H9 (cell line): Measurements from ENCODE around the gene MRPL44. TPM values are rescaled to one million over a fixed set of nuclear protein-coding genes. Genes with fewer than 3 reads are reported as not detected.

Experiments used
- DNase-seq: peaks from one replicate; pipeline ENCODE4 v3.0.0-alpha.2; 2017
- H2AFZ ChIP-seq: one replicate; pipeline ENCODE4 v1.6.1; 2013; ENCODE audit warnings: mild to moderate bottlenecking, low read length, control low read depth, moderate library complexity
- H2AK5ac ChIP-seq: 2 replicates; pipeline ENCODE4 v1.6.1; 2013; ENCODE audit warnings: low read length, control low read depth, mixed read lengths; ENCODE audit not compliant: insufficient read length
- H2BK120ac ChIP-seq: one replicate; pipeline ENCODE4 v1.6.1; 2013; ENCODE audit warnings: low read depth, mild to moderate bottlenecking, low read length, control low read depth, inconsistent platforms; ENCODE audit not compliant: poor library complexity, severe bottlenecking
- H2BK12ac ChIP-seq: 2 replicates; pipeline ENCODE4 v1.6.1; 2013; ENCODE audit warnings: low read length, control low read depth, mixed read lengths, low read depth; ENCODE audit not compliant: insufficient read length
- H2BK15ac ChIP-seq: 2 replicates; pipeline ENCODE4 v1.6.1; 2013; ENCODE audit warnings: low read depth, low read length, control low read depth
- H2BK20ac ChIP-seq: one replicate; pipeline ENCODE4 v1.6.1; 2013; ENCODE audit warnings: low read depth, mild to moderate bottlenecking, low read length, control low read depth, inconsistent platforms; ENCODE audit not compliant: poor library complexity, severe bottlenecking
- H2BK5ac ChIP-seq: 2 replicates; pipeline ENCODE4 v1.6.1; 2013; ENCODE audit warnings: low read length, control low read depth, mixed read lengths; ENCODE audit not compliant: insufficient read length
- H3K14ac ChIP-seq: 2 replicates; pipeline ENCODE4 v1.6.1; 2013; ENCODE audit warnings: low read length, control low read depth; ENCODE audit not compliant: insufficient read depth
- H3K18ac ChIP-seq: 2 replicates; pipeline ENCODE4 v1.6.1; 2013; ENCODE audit warnings: low read depth, mild to moderate bottlenecking, mixed read lengths, low read length, control low read depth; ENCODE audit not compliant: insufficient read length
- H3K23ac ChIP-seq: 2 replicates; pipeline ENCODE4 v1.6.1; 2013; ENCODE audit warnings: low read length, control low read depth, mixed read lengths, low read depth; ENCODE audit not compliant: insufficient read length
- H3K23me2 ChIP-seq: 2 replicates; pipeline ENCODE4 v1.6.1; 2013; ENCODE audit warnings: low read depth, mild to moderate bottlenecking, mixed read lengths, low read length, control low read depth; ENCODE audit not compliant: insufficient read length, poor library complexity, severe bottlenecking
- H3K27ac ChIP-seq: 2 replicates; pipeline ENCODE4 v1.5.1; 2013; ENCODE audit warnings: low read length, control low read depth, mixed read lengths, low read depth; ENCODE audit not compliant: insufficient read length
- H3K27me3 ChIP-seq: 2 replicates; pipeline ENCODE4 v1.6.1; 2013; ENCODE audit warnings: low read length, control low read depth, inconsistent platforms; ENCODE audit not compliant: insufficient read depth
- H3K4ac ChIP-seq: 2 replicates; pipeline ENCODE4 v1.6.1; 2013; ENCODE audit warnings: low read depth, mild to moderate bottlenecking, control low read depth, inconsistent platforms, low read length, moderate library complexity
- H3K4me1 ChIP-seq: 2 replicates; pipeline ENCODE4 v1.6.1; 2013; ENCODE audit warnings: low read length, control low read depth, inconsistent platforms; ENCODE audit not compliant: insufficient read depth
- H3K4me2 ChIP-seq: 2 replicates; pipeline ENCODE4 v1.6.1; 2013; ENCODE audit warnings: low read length, control low read depth, mixed read lengths; ENCODE audit not compliant: insufficient read length, insufficient read depth
- H3K56ac ChIP-seq: 2 replicates; pipeline ENCODE4 v1.6.1; 2013; ENCODE audit warnings: low read depth, mild to moderate bottlenecking, mixed read lengths, low read length, control low read depth; ENCODE audit not compliant: insufficient read length
- H3K79me1 ChIP-seq: 2 replicates; pipeline ENCODE4 v1.6.1; 2013; ENCODE audit warnings: low read depth, mild to moderate bottlenecking, moderate library complexity, low read length, control low read depth, inconsistent platforms; ENCODE audit not compliant: insufficient read depth, poor library complexity, severe bottlenecking
- H3K79me2 ChIP-seq: 2 replicates; pipeline ENCODE4 v1.6.1; 2013; ENCODE audit warnings: low read length, control low read depth, inconsistent platforms; ENCODE audit not compliant: insufficient read depth
- H3K9ac ChIP-seq: 2 replicates; pipeline ENCODE4 v1.6.1; 2013; ENCODE audit warnings: low read length, control low read depth, mixed read lengths; ENCODE audit not compliant: insufficient read length; ENCODE audit errors: extremely low read depth
- H3K9me3 ChIP-seq: one replicate; pipeline ENCODE4 v1.6.1; 2013; ENCODE audit warnings: low read depth, low read length, inconsistent platforms; ENCODE audit not compliant: control insufficient read depth
- H3T11ph ChIP-seq: one replicate; pipeline ENCODE4 v1.6.1; 2013; ENCODE audit warnings: mild to moderate bottlenecking, low read length, control low read depth, inconsistent platforms
- H4K20me1 ChIP-seq: one replicate; pipeline ENCODE4 v1.6.1; 2013; ENCODE audit not compliant: control insufficient read depth, insufficient read length, insufficient read depth
- H4K5ac ChIP-seq: 2 replicates; pipeline ENCODE4 v1.6.1; 2013; ENCODE audit warnings: low read depth, mild to moderate bottlenecking, mixed read lengths, low read length, control low read depth; ENCODE audit not compliant: insufficient read length
- H4K8ac ChIP-seq: replicated peaks from 2 replicates; pipeline ENCODE4 v1.6.1; 2013; ENCODE audit warnings: low read length, control low read depth, mixed read lengths, low read depth; ENCODE audit not compliant: insufficient read length
- H4K91ac ChIP-seq: 2 replicates; pipeline ENCODE4 v1.6.1; 2013; ENCODE audit warnings: low read depth, mild to moderate bottlenecking, moderate library complexity, mixed read lengths, low read length, control low read depth; ENCODE audit not compliant: insufficient read length
- H3K27ac Mint-ChIP-seq, 3 experiments: 2 replicates in 2 of 3; 3 replicates in 1 of 3; pipeline ENCODE4 v1.8.0; 2020 to 2021; ENCODE audit warnings: mixed read lengths in 3 of 3, mild to moderate bottlenecking in 1 of 3, moderate library complexity in 1 of 3
- H3K27me3 Mint-ChIP-seq: 2 replicates; pipeline ENCODE4 v1.8.0; 2021; ENCODE audit warnings: low read depth, mild to moderate bottlenecking, moderate library complexity, mixed read lengths
- H3K36me3 Mint-ChIP-seq, 3 experiments: 2 replicates in 2 of 3; 3 replicates in 1 of 3; pipeline ENCODE4 v1.8.0; 2020 to 2021; ENCODE audit warnings: low read depth in 3 of 3, mixed read lengths in 3 of 3; ENCODE audit not compliant: insufficient read depth in 1 of 3
- H3K4me1 Mint-ChIP-seq, 2 experiments: 2 replicates each; pipeline ENCODE4 v1.8.0; 2020; ENCODE audit warnings: mixed read lengths in 2 of 2
- H3K4me3 Mint-ChIP-seq, 2 experiments: 2 replicates in 1 of 2; 3 replicates in 1 of 2; pipeline ENCODE4 v1.8.0; 2020 to 2021; ENCODE audit warnings: mild to moderate bottlenecking in 2 of 2, mixed read lengths in 2 of 2, moderate library complexity in 1 of 2
- H3K9me3 Mint-ChIP-seq, 2 experiments: 2 replicates in 1 of 2; 3 replicates in 1 of 2; pipeline ENCODE4 v1.8.0; 2020; ENCODE audit warnings: mild to moderate bottlenecking in 2 of 2, mixed read lengths in 2 of 2, moderate library complexity in 1 of 2
- CTCF ChIP-seq: fragments of 200-600 bp; sonication (generic); conservative IDR thresholded peaks from 3 replicates; pipeline ENCODE4 v1.8.0; 2021; ENCODE audit warnings: antibody characterized with exemption, mild to moderate bottlenecking
- WGBS: extraction: QIAGEN DNeasy Blood & Tissue Kit; methylation state at CpG from one replicate; pipeline ENCODE4 v1.1.7; 2013; ENCODE audit warnings: missing lambda C conversion rate, low lambda C conversion rate, mixed read lengths; ENCODE audit not compliant: insufficient read length; ENCODE audit errors: extremely low coverage; 5-methylcytosine and 5-hydroxymethylcytosine counted together
- total RNA-seq: library from RNA; stranded (reverse); gene quantifications from 2 replicates; pipeline ENCODE4 v1.2.1, GENCODE V29; 2021

Gene MRPL44
- total RNA-seq, 1 experiment from 2014 or later = 46.1 TPM

GRCh38 chr2:223949241-223949840, 7.9 kb upstream of the MRPL44 start:
- Histone ChIP-seq H3K27me3 (no peaks in the 10 kb centered on the region), H3K56ac (no peak overlapping the region), H3K4me2 (no peak overlapping the region), H2BK20ac (no peak overlapping the region), H2BK120ac (no peak overlapping the region), H4K5ac (no peak overlapping the region), H4K20me1 (no peaks in the 10 kb centered on the region), H3K9ac (no peak overlapping the region), H3K4me1 (peaks cover 12% of the 10 kb centered on the region), H3K23me2 (no peaks in the 10 kb centered on the region), H2BK15ac (no peak overlapping the region), H3K27ac (no peak overlapping the region), H2AFZ (no peak overlapping the region), H3K4ac (no peak overlapping the region), H3T11ph (no peak overlapping the region), H3K79me1 (no peaks in the 10 kb centered on the region), H4K8ac (no peak overlapping the region), H3K9me3 (no peaks in the 10 kb centered on the region), H3K14ac (no peak overlapping the region), H2AK5ac (no peak overlapping the region), H4K91ac (no peak overlapping the region), H2BK5ac (no peak overlapping the region), H2BK12ac (no peak overlapping the region), H3K18ac (no peak overlapping the region), H3K23ac (no peak overlapping the region), H3K79me2 (no peaks in the 10 kb centered on the region)
- Mint-ChIP-seq H3K27me3 (peaks cover 2% of the 10 kb centered on the region), H3K4me1 (peaks cover 41 to 54% of the 10 kb centered on the region in 2 experiments), H3K27ac (no peak overlapping the region), H3K4me3 (no peak overlapping the region), H3K36me3 (no peaks in the 10 kb centered on the region; a peak in 1 of 7 replicates), H3K9me3 (no peaks in the 10 kb centered on the region)
- TF ChIP-seq CTCF = no peak
- no CpG with 5 or more reads among the region's 3 CpGs for WGBS
- no peak for DNase-seq
